HFFc6 (cell line): ENCODE measurements around the gene PER1. TPM values are rescaled to one million over a fixed set of nuclear protein-coding genes. Genes with fewer than 3 reads are reported as not detected.

Experiments used
- DNase-seq: peaks from one replicate; pipeline ENCODE4 v3.0.0-alpha.2; 2018
- H3K27ac Mint-ChIP-seq: 2 replicates; pipeline ENCODE4 v1.8.0; 2020; ENCODE audit warnings: mild to moderate bottlenecking, mixed read lengths
- H3K27me3 Mint-ChIP-seq: 2 replicates; pipeline ENCODE4 v1.8.0; 2021; ENCODE audit warnings: mild to moderate bottlenecking, moderate library complexity, mixed read lengths; ENCODE audit not compliant: insufficient read depth
- H3K36me3 Mint-ChIP-seq: 2 replicates; pipeline ENCODE4 v1.8.0; 2021; ENCODE audit warnings: low read depth, mixed read lengths
- H3K4me1 Mint-ChIP-seq: 2 replicates; pipeline ENCODE4 v1.8.0; 2020; ENCODE audit warnings: low read depth, mixed read lengths
- H3K4me3 Mint-ChIP-seq: 2 replicates; pipeline ENCODE4 v1.8.0; 2020; ENCODE audit warnings: mild to moderate bottlenecking, moderate library complexity, mixed read lengths
- H3K9me3 Mint-ChIP-seq: 2 replicates; pipeline ENCODE4 v1.8.0; 2020; ENCODE audit warnings: mild to moderate bottlenecking, mixed read lengths
- total RNA-seq, 6 experiments: library from RNA; stranded (reverse); fragmentation: NEBNext Ultra II Directional; extraction: Animal tissue kit (Norgen Biotek cat#: 25700); gene quantifications; 2 replicates in 1 of 6; 3 replicates in 5 of 6; pipeline ENCODE4 v1.2.3, GENCODE V29; 2021
- TF ChIP-seq, protein P1 (sequence below): fragments of 200-600 bp; sonication (generic); IDR thresholded peaks from 2 replicates; pipeline ENCODE4 v1.5.0; 2021; ENCODE audit warnings: antibody characterized with exemption, mild to moderate bottlenecking

PER1 gene
- total RNA-seq, 6 experiments from 2014 or later, result 18.9 to 31.8 (median 26.9) TPM

DNA sequence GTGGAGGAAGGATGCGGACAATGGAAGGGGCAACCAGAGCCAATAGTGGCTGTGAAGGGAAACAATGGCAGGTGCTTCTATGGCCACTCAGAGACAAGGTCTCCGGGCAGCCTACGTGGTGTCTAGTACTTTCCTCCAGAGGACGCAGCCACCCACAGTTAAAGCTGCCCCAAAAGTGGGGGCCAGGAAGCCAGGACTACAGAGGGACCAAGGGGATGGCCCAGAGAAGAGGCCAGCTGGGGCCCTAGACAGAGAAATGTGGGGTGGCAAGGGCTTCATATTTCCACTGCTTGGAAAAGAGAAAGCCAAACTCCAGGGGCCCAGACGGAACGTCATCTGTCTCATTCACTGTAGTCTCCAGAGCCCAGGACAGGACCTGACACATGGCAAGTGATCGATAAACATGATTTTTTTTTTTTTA, 837 bp upstream of the PER1 start:
- TF ChIP-seq, protein P1, sequence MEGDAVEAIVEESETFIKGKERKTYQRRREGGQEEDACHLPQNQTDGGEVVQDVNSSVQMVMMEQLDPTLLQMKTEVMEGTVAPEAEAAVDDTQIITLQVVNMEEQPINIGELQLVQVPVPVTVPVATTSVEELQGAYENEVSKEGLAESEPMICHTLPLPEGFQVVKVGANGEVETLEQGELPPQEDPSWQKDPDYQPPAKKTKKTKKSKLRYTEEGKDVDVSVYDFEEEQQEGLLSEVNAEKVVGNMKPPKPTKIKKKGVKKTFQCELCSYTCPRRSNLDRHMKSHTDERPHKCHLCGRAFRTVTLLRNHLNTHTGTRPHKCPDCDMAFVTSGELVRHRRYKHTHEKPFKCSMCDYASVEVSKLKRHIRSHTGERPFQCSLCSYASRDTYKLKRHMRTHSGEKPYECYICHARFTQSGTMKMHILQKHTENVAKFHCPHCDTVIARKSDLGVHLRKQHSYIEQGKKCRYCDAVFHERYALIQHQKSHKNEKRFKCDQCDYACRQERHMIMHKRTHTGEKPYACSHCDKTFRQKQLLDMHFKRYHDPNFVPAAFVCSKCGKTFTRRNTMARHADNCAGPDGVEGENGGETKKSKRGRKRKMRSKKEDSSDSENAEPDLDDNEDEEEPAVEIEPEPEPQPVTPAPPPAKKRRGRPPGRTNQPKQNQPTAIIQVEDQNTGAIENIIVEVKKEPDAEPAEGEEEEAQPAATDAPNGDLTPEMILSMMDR, result no peak
- H3K9me3 Mint-ChIP-seq, result no peaks in the 10 kb centered on the region
- no peak overlapping the region; the same call in 1 of the 2 replicates for H3K4me3 Mint-ChIP-seq
- H3K27me3 Mint-ChIP-seq, result peaks cover 23% of the 10 kb centered on the region
- no peak for DNase-seq
- no peaks in the 10 kb centered on the region; the same call in 1 of the 2 replicates for H3K36me3 Mint-ChIP-seq
- no peak overlapping the region for H3K27ac Mint-ChIP-seq
- peaks cover 7% of the 10 kb centered on the region for H3K4me1 Mint-ChIP-seq

DNA sequence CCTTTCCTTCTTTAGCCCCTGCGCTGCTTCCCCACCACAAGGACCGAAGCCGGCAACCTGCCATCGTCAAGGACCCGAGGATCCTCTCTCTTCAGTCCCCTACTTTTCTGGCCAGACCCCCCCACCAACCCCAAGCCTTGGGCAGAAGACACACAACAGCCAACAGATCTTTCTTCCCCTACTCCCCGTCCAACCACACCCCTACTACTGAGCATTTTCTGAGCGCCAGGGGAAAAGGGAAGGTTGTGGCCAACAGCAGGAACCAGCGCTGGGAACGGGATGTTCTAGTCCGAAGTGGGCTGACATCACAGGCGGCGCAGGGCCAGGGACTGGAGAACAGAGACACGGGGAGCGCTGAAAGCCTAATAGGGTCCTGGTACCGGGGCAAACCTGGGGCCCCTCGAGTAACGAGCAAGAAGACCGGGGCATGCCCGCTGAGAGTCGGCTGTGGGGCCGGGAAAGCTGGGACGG, 528 bp downstream of the PER1 start:
- no peak overlapping the region; the same call in 1 of the 2 replicates for H3K4me3 Mint-ChIP-seq

DNA sequence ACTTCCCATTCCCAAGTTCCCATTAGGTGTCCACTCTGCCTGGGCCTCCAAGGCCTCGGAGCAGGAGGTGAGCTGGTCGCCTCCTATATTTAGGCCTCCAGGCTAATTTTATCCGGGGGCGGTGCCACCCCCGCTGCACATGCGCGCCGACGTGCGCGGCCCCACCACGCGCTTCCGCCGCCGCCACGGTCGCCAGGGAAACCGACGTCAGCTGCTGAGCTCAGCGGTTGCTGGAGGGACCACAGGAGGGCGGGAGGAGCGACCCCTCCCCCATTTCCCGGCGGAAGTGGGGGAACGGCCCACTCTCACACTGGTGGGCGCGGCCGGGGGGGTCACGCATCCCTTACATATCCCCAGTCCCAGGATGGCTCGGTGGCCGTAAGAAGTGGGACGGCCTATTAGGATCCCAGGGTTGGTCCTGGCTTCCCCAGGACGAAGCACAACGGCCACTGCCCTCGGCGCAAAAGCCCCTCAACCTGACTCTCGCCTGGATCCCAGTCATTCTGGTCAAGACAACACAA, 1.0 kb downstream of the PER1 start:
- H3K4me3 Mint-ChIP-seq, result no peak overlapping the region; the same call in 1 of the 2 replicates
- peaks cover 28% of the 10 kb centered on the region for H3K27me3 Mint-ChIP-seq
- H3K36me3 Mint-ChIP-seq, result peaks cover 13% of the 10 kb centered on the region; the same call in 1 of the 2 replicates
- peaks cover 7% of the 10 kb centered on the region for H3K4me1 Mint-ChIP-seq
- DNase-seq, result peak; percentile 82
- TF ChIP-seq, protein P1, result no peak
- no peak overlapping the region for H3K27ac Mint-ChIP-seq
- H3K9me3 Mint-ChIP-seq, result no peaks in the 10 kb centered on the region

More for the DNA sequence above, 528 bp downstream of the PER1 start:
- no peak overlapping the region for H3K27ac Mint-ChIP-seq
- H3K27me3 Mint-ChIP-seq, result peaks cover 28% of the 10 kb centered on the region
- H3K36me3 Mint-ChIP-seq, result peaks cover 8% of the 10 kb centered on the region; the same call in 1 of the 2 replicates
- H3K9me3 Mint-ChIP-seq, result no peaks in the 10 kb centered on the region
- H3K4me1 Mint-ChIP-seq, result peaks cover 7% of the 10 kb centered on the region
- TF ChIP-seq, protein P1, result no peak
- peak; percentile 63 for DNase-seq

DNA sequence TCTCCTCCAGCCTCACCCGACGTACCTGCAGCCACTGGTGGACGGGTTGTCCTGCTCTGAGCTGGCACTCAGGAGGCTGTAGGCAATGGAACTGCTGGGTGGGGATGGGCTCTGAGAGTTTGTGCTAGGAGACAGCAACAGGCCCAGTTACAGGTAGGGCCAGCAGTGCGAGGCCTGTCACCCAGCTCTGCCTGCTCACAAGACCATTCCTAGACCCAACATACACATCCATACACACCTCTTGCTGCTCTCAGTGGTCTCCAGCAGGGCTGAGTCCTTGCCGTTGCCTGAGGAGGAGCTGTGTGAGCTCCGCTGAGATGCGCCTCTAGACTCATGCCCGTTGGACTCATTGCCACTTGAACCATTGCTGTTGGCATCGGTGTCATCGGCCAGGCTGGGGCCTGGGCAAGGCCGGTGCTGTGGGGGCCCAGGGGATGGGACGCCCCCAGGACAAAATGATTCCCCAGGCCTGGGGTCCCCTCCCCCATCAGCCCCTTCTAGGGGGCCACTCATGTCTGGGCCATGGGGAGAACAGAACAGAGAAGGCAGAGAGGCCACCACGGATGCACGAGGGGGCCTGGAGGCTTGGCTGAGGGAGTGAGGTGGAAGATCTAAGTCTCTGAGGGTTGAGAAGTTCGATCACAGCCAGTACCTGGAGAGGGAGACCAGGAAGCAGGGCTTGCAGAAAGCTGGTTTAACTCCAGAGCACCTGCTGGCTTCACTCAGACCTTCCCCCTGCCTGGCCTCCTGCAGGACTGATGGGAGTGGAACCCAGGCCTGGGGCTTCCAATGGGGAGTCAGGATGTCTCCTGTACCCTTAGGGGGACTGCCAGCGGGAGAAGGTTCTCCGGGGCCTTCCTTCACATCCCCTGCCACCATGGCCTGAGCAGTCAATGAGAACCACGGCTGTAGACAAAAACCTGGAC, 1.7 kb downstream of the PER1 start:
- H3K36me3 Mint-ChIP-seq, result peaks cover 15% of the 10 kb centered on the region; the same call in 1 of the 2 replicates
- H3K27ac Mint-ChIP-seq, result peak overlapping the region; percentile 33; the same call in 1 of the 2 replicates
- H3K4me1 Mint-ChIP-seq, result peaks cover 7% of the 10 kb centered on the region
- TF ChIP-seq, protein P1, result no peak
- H3K27me3 Mint-ChIP-seq, result peaks cover 28% of the 10 kb centered on the region
- no peak for DNase-seq
- no peaks in the 10 kb centered on the region for H3K9me3 Mint-ChIP-seq
- H3K4me3 Mint-ChIP-seq, result no peak overlapping the region; the same call in 1 of the 2 replicates

DNA sequence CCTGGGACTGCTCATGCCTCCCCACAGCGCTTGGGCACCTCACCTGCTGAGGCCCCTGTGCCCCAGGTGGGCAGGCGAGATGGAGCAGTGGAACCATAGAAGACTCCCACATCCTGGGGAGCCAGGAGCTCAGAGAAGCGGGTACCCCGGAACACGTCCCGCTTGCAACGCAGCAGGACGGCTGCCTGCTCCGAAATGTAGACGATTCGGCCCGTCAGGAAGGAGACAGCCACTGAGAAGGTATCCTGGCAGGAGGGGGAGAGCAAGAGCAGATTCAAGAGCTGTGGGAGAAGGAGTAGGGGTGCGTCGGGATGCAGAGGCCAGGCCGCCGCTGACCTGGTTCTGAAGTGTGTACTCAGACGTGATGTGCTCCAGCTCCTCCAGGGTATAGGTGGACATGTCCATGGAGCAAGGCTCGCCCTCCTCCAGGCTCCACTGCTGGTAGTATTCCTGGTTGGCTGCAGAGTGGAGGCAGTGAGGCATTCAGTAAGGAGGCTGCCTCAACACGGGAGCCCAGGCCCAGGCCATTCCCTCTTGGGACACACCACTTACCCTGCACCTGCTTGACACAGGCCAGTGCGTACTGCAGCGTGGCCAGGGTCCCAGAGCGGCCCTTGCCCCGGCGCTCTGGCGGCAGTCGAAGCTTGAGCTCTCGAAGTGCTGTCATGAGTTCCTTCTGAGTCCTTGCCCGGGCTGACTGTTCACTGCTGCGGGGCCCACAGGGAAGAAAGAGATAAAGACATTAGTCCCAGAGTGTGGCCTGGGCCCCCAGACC, 2.6 kb downstream of the PER1 start:
- no peak overlapping the region for H3K4me3 Mint-ChIP-seq
- peaks cover 15% of the 10 kb centered on the region; the same call in 1 of the 2 replicates for H3K36me3 Mint-ChIP-seq
- no peaks in the 10 kb centered on the region for H3K9me3 Mint-ChIP-seq
- H3K27me3 Mint-ChIP-seq, result peaks cover 34% of the 10 kb centered on the region
- no peak for DNase-seq
- peaks cover 7% of the 10 kb centered on the region for H3K4me1 Mint-ChIP-seq
- TF ChIP-seq, protein P1, result no peak
- peak overlapping the region; percentile 33; the same call in 1 of the 2 replicates for H3K27ac Mint-ChIP-seq
